Right ventricle myocardium inferior (tissue), 1 donor: ENCODE measurements around the gene ARHGEF11. TPM values are rescaled to one million over a fixed set of nuclear protein-coding genes. Genes with fewer than 3 reads are reported as not detected.

Experiments used
- ATAC-seq: fragments of 200-7000 bp; cut with Tn5 transposase; one replicate; pipeline ENCODE4 v1.9.1; 2020; ENCODE audit warnings: mild to moderate bottlenecking, moderate library complexity
- DNase-seq: peaks from one replicate; pipeline ENCODE4 v3.0.0; 2021; ENCODE audit errors: missing footprints
- intact Hi-C: fragments of 100-400 bp; cut with DNase I; formaldehyde crosslinking; loops from one replicate; pipeline ENCODE4 v1.11.0; 2022
- total RNA-seq: library from RNA; stranded (reverse); fragmentation: NEBNext Ultra II Directional; extraction: Animal tissue kit (Norgen Biotek cat#: 25700); gene quantifications from one replicate; pipeline ENCODE4 v1.2.1, GENCODE V29; 2021
- donor health status: DM: no; HTN: yes; CAD: no; lungs with severe emphysema.

Gene ARHGEF11
- total RNA-seq, 1 donor from 2014 or later: 29.3 TPM

DNA sequence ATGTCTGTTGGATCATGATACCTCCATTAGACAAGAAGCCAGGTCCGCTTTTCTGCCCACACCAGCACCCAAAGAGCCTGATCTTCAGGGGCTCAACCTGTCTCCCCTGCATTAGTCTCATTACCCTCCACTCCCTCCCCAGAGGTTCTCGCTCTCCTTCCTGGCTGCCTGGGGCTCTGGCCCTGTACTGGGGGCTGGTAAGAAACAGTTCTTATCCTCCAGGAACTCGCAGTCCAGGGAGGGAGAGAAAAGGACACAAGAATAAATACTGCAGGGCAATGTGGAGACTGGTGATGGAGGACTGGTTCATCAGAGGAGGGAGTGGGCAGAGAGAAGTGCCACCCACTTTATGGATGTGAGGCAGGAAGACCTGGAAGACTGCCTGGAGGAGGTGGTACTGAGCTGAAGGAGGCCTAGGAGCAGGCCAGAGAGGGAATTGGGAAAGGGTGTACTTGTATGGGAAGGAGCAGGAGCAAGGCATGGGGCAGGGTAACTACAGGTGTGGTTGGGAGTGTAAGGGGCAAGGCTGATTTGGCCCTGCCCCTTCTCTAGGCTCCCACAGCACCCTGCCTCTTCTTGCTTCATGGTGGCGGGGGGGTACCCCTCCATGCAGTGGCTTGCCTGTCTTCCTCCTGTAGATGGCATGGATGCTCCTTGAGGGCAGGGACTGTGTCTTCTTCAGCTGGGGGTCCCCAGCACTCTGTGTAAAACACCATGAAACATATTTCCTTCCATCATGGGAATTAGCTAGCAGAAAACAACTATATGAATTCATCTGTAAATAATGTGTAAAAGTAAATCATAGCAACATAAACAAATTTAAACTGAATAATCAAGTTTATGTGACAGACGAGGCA, 120.2 kb downstream of the ARHGEF11 start:
- no peak for DNase-seq
- ATAC-seq: no peak
- intact Hi-C loops: loop anchor here (5.0 kb wide), 1 partner anchor 88 kb away; no protein-coding TSS in a partner anchor

DNA sequence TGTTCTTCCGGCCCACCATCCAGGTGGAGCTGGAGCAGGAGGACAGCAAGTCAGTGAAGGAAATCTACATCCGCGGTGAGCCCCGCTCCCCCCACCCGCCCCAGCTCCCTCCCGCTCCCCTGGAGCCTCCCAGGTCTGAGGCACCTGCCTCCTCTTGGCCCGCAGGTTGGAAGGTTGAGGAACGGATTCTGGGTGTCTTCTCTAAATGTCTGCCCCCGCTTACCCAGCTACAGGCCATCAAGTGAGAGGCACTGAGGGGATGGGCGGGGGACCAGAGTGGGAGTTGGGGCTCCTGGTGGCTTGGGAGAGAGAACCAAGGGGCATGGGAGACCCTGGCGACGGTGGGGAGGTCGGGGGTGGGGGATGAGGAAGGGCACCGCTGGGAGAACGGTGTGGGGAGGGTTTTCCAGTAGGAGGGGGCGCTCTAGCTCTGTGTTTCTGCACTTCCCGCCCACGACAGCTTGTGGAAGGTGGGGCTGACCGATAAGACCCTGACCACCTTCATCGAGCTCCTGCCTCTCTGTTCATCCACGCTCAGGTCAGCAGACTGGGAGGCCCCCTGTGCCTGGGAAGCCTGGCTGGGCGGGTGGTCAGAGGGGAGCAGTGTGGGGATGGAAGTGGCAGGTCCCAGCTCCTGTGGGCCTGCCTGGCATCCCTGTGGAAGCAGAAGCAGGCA, 120.9 kb downstream of the ARHGEF11 start:
- ATAC-seq (no peak), DNase-seq (no peak)
- intact Hi-C loops: loop anchor here (5.0 kb wide), 1 partner anchor 87 kb away; no protein-coding TSS in a partner anchor

DNA sequence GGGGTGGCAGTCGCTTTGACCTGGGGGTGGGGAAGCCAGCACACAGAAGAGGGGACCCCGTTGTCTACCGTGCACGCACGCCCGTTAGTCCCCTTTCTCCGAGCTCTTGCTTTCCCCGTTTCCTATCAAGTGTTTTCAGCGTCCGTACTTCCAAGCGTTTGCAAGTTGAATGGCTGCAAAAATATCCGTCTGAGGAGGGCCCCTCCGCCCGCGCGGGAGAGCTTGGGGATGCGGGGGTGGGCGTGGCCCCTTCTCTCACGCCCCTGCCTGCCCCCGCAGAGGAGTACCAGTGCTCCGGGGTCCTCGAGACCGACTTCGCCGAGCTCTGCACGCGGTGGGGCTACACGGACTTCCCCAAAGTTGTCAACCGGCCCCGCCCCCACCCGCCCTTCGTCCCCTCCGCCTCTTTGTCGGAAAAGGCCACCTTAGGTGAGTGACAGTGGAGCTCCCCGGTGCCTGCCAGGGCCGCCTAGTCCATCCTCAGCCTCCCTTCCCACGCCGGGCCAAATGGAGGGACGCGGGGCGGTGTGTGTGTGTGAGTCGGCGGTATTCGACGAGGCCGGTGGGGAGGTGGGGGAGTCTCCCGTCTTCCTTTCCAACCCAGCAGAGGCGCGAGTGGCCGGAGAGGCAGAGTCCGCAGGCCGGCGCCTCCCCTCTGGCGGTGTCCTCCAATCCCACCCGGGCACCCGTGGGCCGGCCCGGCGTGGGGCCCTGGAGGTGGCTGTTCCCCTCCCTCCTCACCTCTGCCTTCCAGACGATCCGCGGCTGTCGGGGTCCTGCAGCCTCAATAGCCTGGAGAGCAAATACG, 121.7 kb downstream of the ARHGEF11 start:
- DNase-seq (no peak), ATAC-seq (no peak)
- intact Hi-C loops: no loop called here

GRCh38 chr1:156922986-156923669, 122.4 kb downstream of the ARHGEF11 start:
- ATAC-seq (no peak), DNase-seq (no peak)
- intact Hi-C loops: no loop called here

DNA sequence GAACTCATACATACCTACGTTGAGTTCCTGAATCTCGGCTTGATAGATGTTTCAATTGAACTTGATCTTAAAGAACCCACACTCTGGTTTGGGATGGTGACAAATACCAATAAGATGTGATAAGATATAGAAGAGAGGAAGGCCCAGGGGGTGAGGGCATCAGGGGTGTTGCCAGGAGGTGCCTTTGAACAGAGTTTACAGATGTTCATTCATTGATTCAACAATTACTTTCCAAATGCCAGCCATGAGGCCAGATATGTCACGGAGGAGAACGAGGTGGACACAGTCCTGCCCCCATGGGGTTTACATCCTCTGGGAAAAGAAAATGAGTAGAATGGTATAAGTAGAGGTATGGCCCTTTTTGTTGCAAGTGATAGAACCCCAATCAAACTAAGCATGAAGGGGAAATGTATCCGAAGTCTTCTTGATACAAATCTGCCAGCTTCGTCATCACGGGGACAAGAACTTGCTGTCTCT, 124.5 kb downstream of the ARHGEF11 start:
- DNase-seq: no peak
- ATAC-seq: no peak
- intact Hi-C loops: no loop called here

DNA sequence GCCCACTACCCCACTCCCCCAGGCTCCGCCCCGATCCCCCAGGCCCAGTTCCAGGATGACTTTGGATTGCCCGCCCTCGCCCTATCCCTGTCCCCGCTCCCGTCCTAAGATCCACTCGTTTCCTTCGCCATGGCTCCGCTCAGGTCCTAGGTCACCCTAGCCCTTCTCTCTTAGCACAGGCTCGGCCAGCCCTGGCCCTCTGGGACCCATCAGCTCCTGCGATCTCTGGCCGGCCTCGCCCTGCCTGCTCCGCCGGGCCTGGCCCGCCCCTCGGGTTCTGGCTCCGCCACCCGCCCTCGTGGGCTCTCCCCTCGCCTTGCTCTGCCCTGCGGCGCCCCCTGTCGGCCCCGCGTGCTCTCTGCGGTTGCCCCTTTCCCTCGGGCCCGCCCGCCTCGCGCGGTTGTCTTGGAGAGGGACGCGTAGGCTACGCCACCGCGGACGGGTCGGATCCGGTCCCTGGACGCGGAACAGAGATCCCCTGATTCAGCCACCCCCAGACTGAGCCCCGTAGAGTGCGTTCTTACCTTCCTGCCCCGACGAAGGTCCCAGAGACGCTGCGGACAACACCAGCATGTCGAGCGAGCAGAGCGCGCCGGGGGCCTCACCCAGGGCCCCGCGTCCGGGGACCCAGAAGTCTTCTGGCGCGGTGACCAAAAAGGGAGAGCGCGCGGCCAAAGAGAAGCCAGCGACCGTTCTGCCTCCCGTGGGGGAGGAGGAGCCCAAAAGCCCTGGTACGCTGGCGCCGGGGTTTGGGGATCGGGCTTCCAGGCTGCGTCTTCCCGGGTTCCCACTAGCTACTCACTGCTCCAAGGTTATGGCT, 125.1 kb downstream of the ARHGEF11 start, which contains the start of gene LRRC71:
TSS of gene LRRC71 (plus strand) at position 400 of the 820 bp plus-strand sequence. CDS start at position 572, 172 bp downstream.
- intact Hi-C loops: loop anchor here (1.0 kb wide), 1 partner anchor 28 kb away; no protein-coding TSS in a partner anchor
- peak; percentile 95 for ATAC-seq
- DNase-seq: peak; percentile 91

DNA sequence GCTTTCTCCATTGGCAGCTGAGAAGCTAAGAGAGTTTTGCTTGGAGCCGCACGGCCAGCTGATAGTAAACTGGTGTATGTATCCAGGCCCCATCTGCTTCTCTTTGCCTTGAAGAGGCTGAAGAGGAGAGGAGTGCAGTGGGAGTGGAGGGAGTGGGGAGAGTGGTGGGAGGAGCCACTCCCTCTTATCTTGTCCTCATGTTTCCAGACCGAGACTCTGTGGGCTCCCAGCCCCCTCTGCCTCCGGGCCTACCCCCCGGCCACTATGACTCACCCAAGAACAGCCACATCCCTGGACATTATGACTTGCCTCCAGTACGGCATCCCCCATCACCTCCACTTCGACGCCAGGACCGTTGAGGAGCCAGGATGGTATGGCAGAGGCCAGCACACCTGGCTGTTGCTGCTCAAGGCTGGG, 131.1 kb downstream of the ARHGEF11 start:
- intact Hi-C loops: no loop called here
- ATAC-seq: no peak
- no peak for DNase-seq

DNA sequence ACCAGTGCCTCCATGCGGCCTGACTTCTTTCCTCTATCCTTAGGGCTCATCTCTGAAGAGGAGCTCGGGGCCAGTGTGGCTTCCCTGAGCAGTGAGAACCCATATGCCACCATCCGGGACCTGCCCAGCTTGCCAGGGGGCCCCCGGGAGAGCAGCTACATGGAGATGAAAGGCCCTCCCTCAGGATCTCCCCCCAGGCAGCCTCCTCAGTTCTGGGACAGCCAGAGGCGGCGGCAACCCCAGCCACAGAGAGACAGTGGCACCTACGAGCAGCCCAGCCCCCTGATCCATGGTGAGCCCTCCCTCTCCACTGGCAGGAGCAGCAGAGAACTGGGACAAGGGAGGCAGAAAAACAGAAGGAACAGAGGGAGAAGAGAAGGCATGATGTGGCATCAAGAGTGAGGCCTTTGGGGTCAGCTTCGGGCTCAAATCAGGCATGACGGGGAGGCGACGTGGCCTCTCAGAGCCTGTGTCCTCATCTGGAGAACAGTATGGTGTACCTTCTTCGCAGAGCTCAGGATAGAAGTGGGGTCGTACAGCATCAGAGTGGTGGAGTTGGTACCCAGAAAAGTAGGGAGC, 131.6 kb downstream of the ARHGEF11 start:
- intact Hi-C loops: no loop called here
- ATAC-seq (no peak), DNase-seq (no peak)

GRCh38 chr1:156912861-156913808, 132.4 kb downstream of the ARHGEF11 start:
- intact Hi-C loops: no loop called here
- DNase-seq: no peak
- peak; percentile 29 for ATAC-seq

GRCh38 chr1:156912310-156912709, 133.2 kb downstream of the ARHGEF11 start:
- intact Hi-C loops: no loop called here
- no peak for ATAC-seq
- no peak for DNase-seq

GRCh38 chr1:156911577-156912298, 133.8 kb downstream of the ARHGEF11 start:
- DNase-seq: no peak
- no peak for ATAC-seq
- intact Hi-C loops: no loop called here

GRCh38 chr1:156910309-156910782, 135.2 kb downstream of the ARHGEF11 start:
- ATAC-seq (no peak), DNase-seq (no peak)
- intact Hi-C loops: no loop called here

DNA sequence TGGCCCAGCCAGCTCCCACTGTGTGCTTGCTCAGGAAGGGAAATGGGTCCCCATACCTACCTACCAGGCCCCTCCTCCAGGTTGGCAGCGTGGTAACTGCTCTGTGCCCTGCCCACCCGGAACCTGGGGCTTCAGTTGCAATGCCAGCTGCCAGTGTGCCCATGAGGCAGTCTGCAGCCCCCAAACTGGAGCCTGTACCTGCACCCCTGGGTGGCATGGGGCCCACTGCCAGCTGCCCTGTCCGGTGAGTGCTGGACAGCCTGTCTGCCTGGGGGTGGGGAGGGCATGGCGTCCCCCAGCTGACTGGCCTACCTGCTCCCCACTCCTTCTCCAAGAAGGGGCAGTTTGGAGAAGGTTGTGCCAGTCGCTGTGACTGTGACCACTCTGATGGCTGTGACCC, 135.9 kb downstream of the ARHGEF11 start:
- DNase-seq (no peak), ATAC-seq (no peak)
- intact Hi-C loops: no loop called here

- ATAC-seq: no peak
- intact Hi-C loops: no loop called here
- DNase-seq: no peak
Observed at GRCh38 chr1:156908955-156909354, 136.6 kb downstream of the ARHGEF11 start.

GRCh38 chr1:156908541-156908940, 137.0 kb downstream of the ARHGEF11 start:
- DNase-seq (no peak), ATAC-seq (no peak)
- intact Hi-C loops: no loop called here
